H9 (cell line): ENCODE data around the gene SERPINC1. TPM values are rescaled to one million over a fixed set of nuclear protein-coding genes. Genes with fewer than 3 reads are reported as not detected.

Experiments used
- DNase-seq: peaks from one replicate; pipeline ENCODE4 v3.0.0-alpha.2; 2017
- H2AFZ ChIP-seq: one replicate; pipeline ENCODE4 v1.6.1; 2013; ENCODE audit warnings: mild to moderate bottlenecking, low read length, control low read depth, moderate library complexity
- H2AK5ac ChIP-seq: 2 replicates; pipeline ENCODE4 v1.6.1; 2013; ENCODE audit warnings: low read length, control low read depth, mixed read lengths; ENCODE audit not compliant: insufficient read length
- H2BK120ac ChIP-seq: one replicate; pipeline ENCODE4 v1.6.1; 2013; ENCODE audit warnings: low read depth, mild to moderate bottlenecking, low read length, control low read depth, inconsistent platforms; ENCODE audit not compliant: poor library complexity, severe bottlenecking
- H2BK12ac ChIP-seq: 2 replicates; pipeline ENCODE4 v1.6.1; 2013; ENCODE audit warnings: low read length, control low read depth, mixed read lengths, low read depth; ENCODE audit not compliant: insufficient read length
- H2BK15ac ChIP-seq: 2 replicates; pipeline ENCODE4 v1.6.1; 2013; ENCODE audit warnings: low read depth, low read length, control low read depth
- H2BK20ac ChIP-seq: one replicate; pipeline ENCODE4 v1.6.1; 2013; ENCODE audit warnings: low read depth, mild to moderate bottlenecking, low read length, control low read depth, inconsistent platforms; ENCODE audit not compliant: poor library complexity, severe bottlenecking
- H2BK5ac ChIP-seq: 2 replicates; pipeline ENCODE4 v1.6.1; 2013; ENCODE audit warnings: low read length, control low read depth, mixed read lengths; ENCODE audit not compliant: insufficient read length
- H3K14ac ChIP-seq: 2 replicates; pipeline ENCODE4 v1.6.1; 2013; ENCODE audit warnings: low read length, control low read depth; ENCODE audit not compliant: insufficient read depth
- H3K18ac ChIP-seq: 2 replicates; pipeline ENCODE4 v1.6.1; 2013; ENCODE audit warnings: low read depth, mild to moderate bottlenecking, mixed read lengths, low read length, control low read depth; ENCODE audit not compliant: insufficient read length
- H3K23ac ChIP-seq: 2 replicates; pipeline ENCODE4 v1.6.1; 2013; ENCODE audit warnings: low read length, control low read depth, mixed read lengths, low read depth; ENCODE audit not compliant: insufficient read length
- H3K23me2 ChIP-seq: 2 replicates; pipeline ENCODE4 v1.6.1; 2013; ENCODE audit warnings: low read depth, mild to moderate bottlenecking, mixed read lengths, low read length, control low read depth; ENCODE audit not compliant: insufficient read length, poor library complexity, severe bottlenecking
- H3K27ac ChIP-seq: 2 replicates; pipeline ENCODE4 v1.5.1; 2013; ENCODE audit warnings: low read length, control low read depth, mixed read lengths, low read depth; ENCODE audit not compliant: insufficient read length
- H3K27me3 ChIP-seq: 2 replicates; pipeline ENCODE4 v1.6.1; 2013; ENCODE audit warnings: low read length, control low read depth, inconsistent platforms; ENCODE audit not compliant: insufficient read depth
- H3K4ac ChIP-seq: 2 replicates; pipeline ENCODE4 v1.6.1; 2013; ENCODE audit warnings: low read depth, mild to moderate bottlenecking, control low read depth, inconsistent platforms, low read length, moderate library complexity
- H3K4me1 ChIP-seq: 2 replicates; pipeline ENCODE4 v1.6.1; 2013; ENCODE audit warnings: low read length, control low read depth, inconsistent platforms; ENCODE audit not compliant: insufficient read depth
- H3K4me2 ChIP-seq: 2 replicates; pipeline ENCODE4 v1.6.1; 2013; ENCODE audit warnings: low read length, control low read depth, mixed read lengths; ENCODE audit not compliant: insufficient read length, insufficient read depth
- H3K56ac ChIP-seq: 2 replicates; pipeline ENCODE4 v1.6.1; 2013; ENCODE audit warnings: low read depth, mild to moderate bottlenecking, mixed read lengths, low read length, control low read depth; ENCODE audit not compliant: insufficient read length
- H3K79me1 ChIP-seq: 2 replicates; pipeline ENCODE4 v1.6.1; 2013; ENCODE audit warnings: low read depth, mild to moderate bottlenecking, moderate library complexity, low read length, control low read depth, inconsistent platforms; ENCODE audit not compliant: insufficient read depth, poor library complexity, severe bottlenecking
- H3K79me2 ChIP-seq: 2 replicates; pipeline ENCODE4 v1.6.1; 2013; ENCODE audit warnings: low read length, control low read depth, inconsistent platforms; ENCODE audit not compliant: insufficient read depth
- H3K9ac ChIP-seq: 2 replicates; pipeline ENCODE4 v1.6.1; 2013; ENCODE audit warnings: low read length, control low read depth, mixed read lengths; ENCODE audit not compliant: insufficient read length; ENCODE audit errors: extremely low read depth
- H3K9me3 ChIP-seq: one replicate; pipeline ENCODE4 v1.6.1; 2013; ENCODE audit warnings: low read depth, low read length, inconsistent platforms; ENCODE audit not compliant: control insufficient read depth
- H3T11ph ChIP-seq: one replicate; pipeline ENCODE4 v1.6.1; 2013; ENCODE audit warnings: mild to moderate bottlenecking, low read length, control low read depth, inconsistent platforms
- H4K20me1 ChIP-seq: one replicate; pipeline ENCODE4 v1.6.1; 2013; ENCODE audit not compliant: control insufficient read depth, insufficient read length, insufficient read depth
- H4K5ac ChIP-seq: 2 replicates; pipeline ENCODE4 v1.6.1; 2013; ENCODE audit warnings: low read depth, mild to moderate bottlenecking, mixed read lengths, low read length, control low read depth; ENCODE audit not compliant: insufficient read length
- H4K8ac ChIP-seq: replicated peaks from 2 replicates; pipeline ENCODE4 v1.6.1; 2013; ENCODE audit warnings: low read length, control low read depth, mixed read lengths, low read depth; ENCODE audit not compliant: insufficient read length
- H4K91ac ChIP-seq: 2 replicates; pipeline ENCODE4 v1.6.1; 2013; ENCODE audit warnings: low read depth, mild to moderate bottlenecking, moderate library complexity, mixed read lengths, low read length, control low read depth; ENCODE audit not compliant: insufficient read length
- H3K27ac Mint-ChIP-seq, 3 experiments: 2 replicates in 2 of 3; 3 replicates in 1 of 3; pipeline ENCODE4 v1.8.0; 2020 to 2021; ENCODE audit warnings: mixed read lengths in 3 of 3, mild to moderate bottlenecking in 1 of 3, moderate library complexity in 1 of 3
- H3K27me3 Mint-ChIP-seq: 2 replicates; pipeline ENCODE4 v1.8.0; 2021; ENCODE audit warnings: low read depth, mild to moderate bottlenecking, moderate library complexity, mixed read lengths
- H3K36me3 Mint-ChIP-seq, 3 experiments: 2 replicates in 2 of 3; 3 replicates in 1 of 3; pipeline ENCODE4 v1.8.0; 2020 to 2021; ENCODE audit warnings: low read depth in 3 of 3, mixed read lengths in 3 of 3; ENCODE audit not compliant: insufficient read depth in 1 of 3
- H3K4me1 Mint-ChIP-seq, 2 experiments: 2 replicates each; pipeline ENCODE4 v1.8.0; 2020; ENCODE audit warnings: mixed read lengths in 2 of 2
- H3K4me3 Mint-ChIP-seq, 2 experiments: 2 replicates in 1 of 2; 3 replicates in 1 of 2; pipeline ENCODE4 v1.8.0; 2020 to 2021; ENCODE audit warnings: mild to moderate bottlenecking in 2 of 2, mixed read lengths in 2 of 2, moderate library complexity in 1 of 2
- H3K9me3 Mint-ChIP-seq, 2 experiments: 2 replicates in 1 of 2; 3 replicates in 1 of 2; pipeline ENCODE4 v1.8.0; 2020; ENCODE audit warnings: mild to moderate bottlenecking in 2 of 2, mixed read lengths in 2 of 2, moderate library complexity in 1 of 2
- CTCF ChIP-seq: fragments of 200-600 bp; sonication (generic); conservative IDR thresholded peaks from 3 replicates; pipeline ENCODE4 v1.8.0; 2021; ENCODE audit warnings: antibody characterized with exemption, mild to moderate bottlenecking
- WGBS: extraction: QIAGEN DNeasy Blood & Tissue Kit; methylation state at CpG from one replicate; pipeline ENCODE4 v1.1.7; 2013; ENCODE audit warnings: missing lambda C conversion rate, low lambda C conversion rate, mixed read lengths; ENCODE audit not compliant: insufficient read length; ENCODE audit errors: extremely low coverage; 5-methylcytosine and 5-hydroxymethylcytosine counted together
- total RNA-seq: library from RNA; stranded (reverse); gene quantifications from 2 replicates; pipeline ENCODE4 v1.2.1, GENCODE V29; 2021

SERPINC1 gene
- total RNA-seq, 1 experiment from 2014 or later, result not detected

GRCh38 chr1:173920861-173921260, 3.7 kb upstream of the SERPINC1 start:
- H3K4me3 Mint-ChIP-seq, result no peak overlapping the region
- peaks cover 5% of the 10 kb centered on the region for H3K27me3 Mint-ChIP-seq

More at GRCh38 chr1:173920861-173921260, 3.7 kb upstream of the SERPINC1 start:
- Histone ChIP-seq H2AFZ (no peak overlapping the region), H2AK5ac (no peak overlapping the region), H3K27ac (no peak overlapping the region), H3K79me2 (no peaks in the 10 kb centered on the region), H3K27me3 (no peaks in the 10 kb centered on the region), H4K91ac (no peak overlapping the region), H3K9me3 (no peaks in the 10 kb centered on the region), H3K79me1 (no peaks in the 10 kb centered on the region), H3K14ac (no peak overlapping the region), H3K4me2 (no peak overlapping the region), H4K5ac (no peak overlapping the region), H3K4me1 (no peaks in the 10 kb centered on the region), H3K18ac (no peak overlapping the region), H2BK5ac (no peak overlapping the region), H3K4ac (no peak overlapping the region), H2BK12ac (no peak overlapping the region), H4K20me1 (no peaks in the 10 kb centered on the region), H2BK20ac (no peak overlapping the region), H4K8ac (no peak overlapping the region), H3T11ph (no peak overlapping the region), H3K23me2 (no peaks in the 10 kb centered on the region), H2BK15ac (no peak overlapping the region), H3K56ac (no peak overlapping the region), H3K23ac (no peak overlapping the region), H2BK120ac (no peak overlapping the region), H3K9ac (no peak overlapping the region)
- no CpG with 5 or more reads among the region's 5 CpGs for WGBS
- TF ChIP-seq CTCF, result no peak
- no peaks in the 10 kb centered on the region for H3K9me3 Mint-ChIP-seq
- no peak overlapping the region for H3K27ac Mint-ChIP-seq
- DNase-seq, result no peak
- H3K4me1 Mint-ChIP-seq, result no peaks in the 10 kb centered on the region
- H3K36me3 Mint-ChIP-seq, result no peaks in the 10 kb centered on the region
